Neuronal stem cell (in vitro differentiated cells): ENCODE measurements around the gene SEL1L2.

ENCODE experiments used
- DNase-seq: peaks from one replicate; pipeline ENCODE4 v3.0.0-alpha.2; 2013; ENCODE audit warnings: low spot score
- H2AFZ ChIP-seq: one replicate; pipeline ENCODE4 v1.6.1; 2013; ENCODE audit warnings: mild to moderate bottlenecking, low read length, inconsistent platforms
- H2AK5ac ChIP-seq: 2 replicates; pipeline ENCODE4 v1.6.1; 2013; ENCODE audit warnings: low read depth, mild to moderate bottlenecking, inconsistent platforms, low read length, moderate library complexity, mixed read lengths
- H2BK120ac ChIP-seq: 2 replicates; pipeline ENCODE4 v1.6.1; 2013; ENCODE audit warnings: low read depth, mild to moderate bottlenecking, inconsistent platforms, low read length, moderate library complexity, mixed read lengths
- H2BK12ac ChIP-seq: one replicate; pipeline ENCODE4 v1.6.1; 2013; ENCODE audit warnings: low read length, inconsistent platforms
- H2BK15ac ChIP-seq: 2 replicates; pipeline ENCODE4 v1.6.1; 2013; ENCODE audit warnings: mild to moderate bottlenecking, low read length, inconsistent platforms, mixed read lengths
- H2BK5ac ChIP-seq: one replicate; pipeline ENCODE4 v1.6.1; 2013; ENCODE audit warnings: inconsistent platforms, mild to moderate bottlenecking, low read length, moderate library complexity
- H3K14ac ChIP-seq: one replicate; pipeline ENCODE4 v1.6.1; 2013; ENCODE audit warnings: low read length, inconsistent platforms
- H3K18ac ChIP-seq: 2 replicates; pipeline ENCODE4 v1.6.1; 2013; ENCODE audit warnings: low read length, inconsistent platforms
- H3K23ac ChIP-seq: 2 replicates; pipeline ENCODE4 v1.6.1; 2013; ENCODE audit warnings: low read depth, mild to moderate bottlenecking, mixed read lengths, low read length, inconsistent platforms; ENCODE audit not compliant: poor library complexity
- H3K27ac ChIP-seq: replicated peaks from 3 replicates; pipeline ENCODE4 v1.5.1; 2013; ENCODE audit warnings: low read length, inconsistent platforms
- H3K27me3 ChIP-seq, 3 experiments: 2 replicates each; pipeline ENCODE4 v1.6.1; 2013; ENCODE audit warnings: low read length in 3 of 3, mild to moderate bottlenecking in 2 of 3, inconsistent platforms in 1 of 3, low read depth in 1 of 3, mixed read lengths in 1 of 3, moderate library complexity in 1 of 3; ENCODE audit not compliant: control insufficient read depth in 3 of 3, insufficient read depth in 3 of 3
- H3K36me3 ChIP-seq, 2 donors: replicated peaks in 1 of 2; 2 replicates each; pipeline ENCODE4 v1.6.1; 2013; ENCODE audit warnings: low read length in 2 of 2; ENCODE audit not compliant: control insufficient read depth in 2 of 2, insufficient read depth in 2 of 2
- H3K4ac ChIP-seq: 2 replicates; pipeline ENCODE4 v1.6.1; 2013; ENCODE audit warnings: inconsistent platforms, mild to moderate bottlenecking, low read length, moderate library complexity
- H3K4me1 ChIP-seq, 2 donors: 1 replicate in 1 of 2; 2 replicates in 1 of 2; pipeline ENCODE4 v1.6.1; 2013; ENCODE audit warnings: low read length in 2 of 2, low read depth in 1 of 2; ENCODE audit not compliant: control insufficient read depth in 2 of 2, insufficient read depth in 1 of 2
- H3K4me2 ChIP-seq: one replicate; pipeline ENCODE4 v1.6.1; 2013; ENCODE audit warnings: mild to moderate bottlenecking, low read length, inconsistent platforms; ENCODE audit not compliant: insufficient read depth, poor library complexity, severe bottlenecking
- H3K4me3 ChIP-seq, 2 donors: 2 replicates each; pipeline ENCODE4 v1.5.1; 2013; ENCODE audit warnings: low read length in 2 of 2, mild to moderate bottlenecking in 2 of 2, inconsistent platforms in 1 of 2, moderate library complexity in 1 of 2
- H3K79me1 ChIP-seq: one replicate; pipeline ENCODE4 v1.6.1; 2013; ENCODE audit warnings: low read depth, mild to moderate bottlenecking, inconsistent platforms, low read length, moderate library complexity
- H3K9ac ChIP-seq: one replicate; pipeline ENCODE4 v1.6.1; 2013; ENCODE audit warnings: mild to moderate bottlenecking, low read depth, low read length, inconsistent platforms; ENCODE audit not compliant: poor library complexity
- H3K9me3 ChIP-seq, 2 donors: replicated peaks in 1 of 2; 2 replicates each; pipeline versions ENCODE3 to v1.6.1; 2013; ENCODE audit warnings: low read length in 2 of 2, mild to moderate bottlenecking in 2 of 2, inconsistent platforms in 1 of 2, low read depth in 1 of 2, mixed read lengths in 1 of 2, moderate library complexity in 1 of 2; ENCODE audit not compliant: control insufficient read depth in 2 of 2, insufficient read depth in 1 of 2
- H4K8ac ChIP-seq: one replicate; pipeline ENCODE4 v1.6.1; 2013; ENCODE audit warnings: low read depth, mild to moderate bottlenecking, inconsistent platforms, low read length, moderate library complexity
- H4K91ac ChIP-seq: one replicate; pipeline ENCODE4 v1.6.1; 2013; ENCODE audit warnings: low read length, low read depth, mild to moderate bottlenecking, inconsistent platforms; ENCODE audit not compliant: poor library complexity
- WGBS, 2 donors: extraction: QIAGEN DNeasy Blood & Tissue Kit; methylation state at CpG; one replicate each; pipeline ENCODE4 v1.1.7; 2013; ENCODE audit warnings: missing lambda C conversion rate in 2 of 2, mixed read lengths in 1 of 2; ENCODE audit not compliant: insufficient read length in 2 of 2, insufficient replicate concordance in 1 of 2; ENCODE audit errors: extremely low coverage in 2 of 2; 5-methylcytosine and 5-hydroxymethylcytosine counted together

SEL1L2 gene

DNA sequence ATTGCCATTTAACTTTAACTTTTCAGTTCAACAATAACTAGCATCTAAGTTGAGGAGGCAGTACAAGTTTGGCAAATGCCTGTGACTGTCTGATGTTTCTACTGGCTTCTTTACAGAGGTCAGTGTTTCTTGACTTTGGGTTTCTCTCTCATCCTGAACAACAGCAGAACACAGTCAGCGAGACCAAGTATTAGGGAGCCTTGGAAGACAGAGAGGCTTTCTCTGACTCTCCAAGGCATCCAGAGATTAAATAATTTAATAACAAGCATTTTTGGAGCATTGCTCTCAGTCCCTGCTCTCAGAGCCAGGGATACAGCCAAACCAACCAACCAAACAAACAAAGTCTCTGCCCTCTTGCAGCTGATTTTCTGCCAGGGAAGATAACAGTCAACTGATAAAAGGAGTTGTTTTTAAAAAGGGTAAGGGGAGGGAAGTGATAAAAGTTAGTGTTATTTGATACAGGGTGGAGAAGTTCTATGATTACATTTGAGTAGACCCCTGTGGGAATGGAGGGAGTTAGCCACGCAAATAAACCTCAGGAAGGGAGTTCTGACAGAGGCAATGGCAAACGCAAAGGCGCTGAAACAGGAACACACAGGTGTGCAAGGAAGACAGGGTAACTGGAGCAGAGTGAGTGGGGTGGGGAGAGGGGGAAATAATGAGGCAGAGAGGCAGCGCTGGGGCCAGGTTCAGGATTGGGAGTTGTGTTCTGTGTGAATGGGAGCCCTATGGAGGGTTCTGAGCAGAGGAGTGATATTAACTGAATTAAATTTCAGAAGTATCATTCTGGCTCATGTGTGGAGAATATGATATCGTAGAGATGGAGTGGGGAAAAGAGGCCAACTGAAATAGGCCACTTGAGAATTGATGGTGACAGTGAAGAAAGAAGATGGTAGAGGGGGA is 55.2 kb downstream of the SEL1L2 start:
- Histone ChIP-seq H2BK120ac (no peak overlapping the region), H3K36me3 (no peaks in the 10 kb centered on the region), H3K27me3 (no peaks in the 10 kb centered on the region), H2AK5ac (no peak overlapping the region), H3K79me1 (no peaks in the 10 kb centered on the region), H4K91ac (no peak overlapping the region), H3K14ac (no peak overlapping the region), H3K4ac (no peak overlapping the region), H3K4me1 (no peaks in the 10 kb centered on the region), H2BK12ac (no peak overlapping the region), H2BK15ac (no peak overlapping the region), H3K4me2 (no peak overlapping the region), H4K8ac (no peak overlapping the region), H2AFZ (no peak overlapping the region), H3K9me3 (no peaks in the 10 kb centered on the region), H3K23ac (no peak overlapping the region), H2BK5ac (no peak overlapping the region), H3K9ac (no peak overlapping the region), H3K18ac (no peak overlapping the region), H3K27ac (no peak overlapping the region), H3K4me3 (no peak overlapping the region)
- no CpG with 5 or more reads among the region's 6 CpGs for WGBS, 2 donors
- DNase-seq, result no peak

DNA sequence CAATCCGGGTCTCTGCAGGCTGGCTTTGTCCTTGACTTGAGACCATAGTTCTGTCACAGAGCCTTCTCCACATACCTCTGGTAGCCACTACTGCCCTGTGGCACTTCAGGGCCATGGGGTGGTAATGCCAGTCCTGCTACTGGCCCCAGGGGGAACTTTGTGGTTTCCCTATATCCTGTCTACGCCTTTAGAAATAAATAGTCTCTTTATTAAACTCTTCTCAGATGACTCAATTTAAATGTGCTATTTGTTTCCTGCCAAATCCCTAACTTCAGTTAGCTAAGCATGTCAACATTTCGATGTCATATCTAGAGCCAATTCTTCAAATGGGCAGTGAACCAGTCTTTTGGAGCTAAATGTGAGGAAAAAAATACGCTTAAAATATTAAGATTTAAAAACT is 60.1 kb downstream of the SEL1L2 start:
- H3K27me3 ChIP-seq, result no peaks in the 10 kb centered on the region
- H3K23ac ChIP-seq, result no peak overlapping the region
- H3K4me3 ChIP-seq, result no peak overlapping the region
- H3K9me3 ChIP-seq, result no peaks in the 10 kb centered on the region
- H2BK5ac ChIP-seq, result no peak overlapping the region
- H4K91ac ChIP-seq, result no peak overlapping the region
- no peak overlapping the region for H3K14ac ChIP-seq
- no peaks in the 10 kb centered on the region for H3K79me1 ChIP-seq
- no peak overlapping the region for H3K27ac ChIP-seq
- no peaks in the 10 kb centered on the region for H3K4me1 ChIP-seq
- no peak overlapping the region for H3K9ac ChIP-seq
- DNase-seq, result no peak
- H2AK5ac ChIP-seq, result no peak overlapping the region
- H2BK12ac ChIP-seq, result no peak overlapping the region
- no peak overlapping the region for H4K8ac ChIP-seq
- no peak overlapping the region for H3K4ac ChIP-seq
- no peak overlapping the region for H2BK120ac ChIP-seq
- H3K4me2 ChIP-seq, result no peak overlapping the region
- no CpG with 5 or more reads among the region's 4 CpGs for WGBS, 2 donors
- no peak overlapping the region for H2AFZ ChIP-seq
- H3K36me3 ChIP-seq, result no peaks in the 10 kb centered on the region
- H2BK15ac ChIP-seq, result no peak overlapping the region
- H3K18ac ChIP-seq, result no peak overlapping the region

- no peak overlapping the region for H2BK12ac ChIP-seq
- H3K27me3 ChIP-seq, result no peaks in the 10 kb centered on the region
- H4K91ac ChIP-seq, result no peak overlapping the region
- H2AK5ac ChIP-seq, result no peak overlapping the region
- no peak overlapping the region for H3K4me3 ChIP-seq
- H3K9me3 ChIP-seq, result no peaks in the 10 kb centered on the region
- H3K18ac ChIP-seq, result no peak overlapping the region
- no CpG with 5 or more reads among the region's 6 CpGs for WGBS, 2 donors
- no peaks in the 10 kb centered on the region for H3K79me1 ChIP-seq
- H4K8ac ChIP-seq, result no peak overlapping the region
- H3K4me2 ChIP-seq, result no peak overlapping the region
- H2BK5ac ChIP-seq, result no peak overlapping the region
- no peak overlapping the region for H3K4ac ChIP-seq
- no peak overlapping the region for H3K14ac ChIP-seq
- H3K23ac ChIP-seq, result no peak overlapping the region
- no peak overlapping the region for H2AFZ ChIP-seq
- H3K27ac ChIP-seq, result no peak overlapping the region
- H3K4me1 ChIP-seq, result no peaks in the 10 kb centered on the region
- DNase-seq, result no peak
- H3K36me3 ChIP-seq, result no peaks in the 10 kb centered on the region
- H2BK15ac ChIP-seq, result no peak overlapping the region
- H2BK120ac ChIP-seq, result no peak overlapping the region
- H3K9ac ChIP-seq, result no peak overlapping the region
Measured at GRCh38 chr20:13929836-13930235, 60.6 kb downstream of the SEL1L2 start.

- Histone ChIP-seq H3K4me1 (no peaks in the 10 kb centered on the region), H3K14ac (no peak overlapping the region), H3K4me3 (no peak overlapping the region), H3K36me3 (no peaks in the 10 kb centered on the region), H4K8ac (no peak overlapping the region), H3K9me3 (no peaks in the 10 kb centered on the region), H3K27ac (no peak overlapping the region), H2BK12ac (no peak overlapping the region), H2AFZ (no peak overlapping the region), H2BK120ac (no peak overlapping the region), H3K4ac (no peak overlapping the region), H3K4me2 (no peak overlapping the region), H3K79me1 (no peaks in the 10 kb centered on the region), H3K27me3 (no peaks in the 10 kb centered on the region), H3K23ac (no peak overlapping the region), H2BK5ac (no peak overlapping the region), H3K9ac (no peak overlapping the region), H3K18ac (no peak overlapping the region), H4K91ac (no peak overlapping the region), H2AK5ac (no peak overlapping the region), H2BK15ac (no peak overlapping the region)
- WGBS, 2 donors, result no CpG with 5 or more reads among the region's 5 CpGs
- no peak for DNase-seq
Measured at GRCh38 chr20:13928901-13929300, 61.5 kb downstream of the SEL1L2 start.
